GM23338 (cell line): ENCODE results near the gene P2RX7. TPM values are rescaled to one million over a fixed set of nuclear protein-coding genes. Genes with fewer than 3 reads are reported as not detected.

Experiments used
- ATAC-seq: fragments of 200-7000 bp; cut with Tn5 transposase; 3 replicates; pipeline ENCODE4 v1.9.1; 2020
- DNase-seq: peaks from one replicate; pipeline ENCODE4 v3.0.0-alpha.2; 2015; ENCODE audit warnings: low spot score
- H2AFZ ChIP-seq: fragments of 200-600 bp; sonication (generic); 2 replicates; pipeline ENCODE4 v1.8.0; 2016; ENCODE audit warnings: antibody characterized with exemption, mild to moderate bottlenecking, moderate library complexity
- H3F3A ChIP-seq: fragments of 200-600 bp; sonication (generic); replicated peaks from 2 replicates; pipeline ENCODE4 v1.8.0; 2017; ENCODE audit warnings: antibody characterized with exemption, mixed run types, low read depth
- H3K27ac ChIP-seq: fragments of 200-600 bp; sonication (generic); 2 replicates; pipeline ENCODE4 v1.6.1; 2016; ENCODE audit warnings: low read depth
- H3K27me3 ChIP-seq: fragments of 200-600 bp; sonication (generic); 2 replicates; pipeline ENCODE4 v1.8.0; 2016; ENCODE audit warnings: mild to moderate bottlenecking, mixed run types, moderate library complexity; ENCODE audit not compliant: insufficient read depth
- H3K36me3 ChIP-seq: fragments of 200-600 bp; sonication (generic); 2 replicates; pipeline ENCODE4 v1.8.0; 2016; ENCODE audit warnings: mild to moderate bottlenecking; ENCODE audit not compliant: insufficient read depth
- H3K4me1 ChIP-seq: fragments of 200-600 bp; sonication (generic); 2 replicates; pipeline ENCODE4 v1.8.0; 2016; ENCODE audit warnings: mild to moderate bottlenecking, moderate library complexity; ENCODE audit not compliant: insufficient read depth
- H3K4me2 ChIP-seq: fragments of 200-600 bp; sonication (generic); 2 replicates; pipeline ENCODE4 v1.7.1; 2017; ENCODE audit warnings: mixed run types
- H3K4me3 ChIP-seq: fragments of 200-600 bp; sonication (generic); 2 replicates; pipeline ENCODE4 v1.6.1; 2016; ENCODE audit warnings: mixed run types
- H3K79me2 ChIP-seq: fragments of 200-600 bp; sonication (generic); replicated peaks from 2 replicates; pipeline ENCODE4 v1.8.0; 2017; ENCODE audit warnings: mild to moderate bottlenecking; ENCODE audit not compliant: insufficient read depth
- H3K9me2 ChIP-seq: fragments of 200-600 bp; sonication (generic); 2 replicates; pipeline ENCODE4 v1.8.0; 2017; ENCODE audit not compliant: insufficient read depth
- H4K20me1 ChIP-seq: fragments of 200-600 bp; sonication (generic); replicated peaks from 2 replicates; pipeline ENCODE4 v1.8.0; 2017; ENCODE audit warnings: mild to moderate bottlenecking; ENCODE audit not compliant: insufficient read depth
- H3K27ac Mint-ChIP-seq: 2 replicates; pipeline ENCODE4 v1.8.0; 2020; ENCODE audit warnings: inconsistent platforms, mild to moderate bottlenecking, moderate library complexity, mixed read lengths
- H3K27me3 Mint-ChIP-seq: 3 replicates; pipeline ENCODE4 v1.8.0; 2022; ENCODE audit warnings: low read depth, mild to moderate bottlenecking, moderate library complexity, mixed read lengths, inconsistent platforms; ENCODE audit not compliant: insufficient read depth, poor library complexity
- H3K36me3 Mint-ChIP-seq: 3 replicates; pipeline ENCODE4 v1.8.0; 2021; ENCODE audit warnings: low read depth, mild to moderate bottlenecking, inconsistent platforms, moderate library complexity, mixed read lengths
- H3K4me1 Mint-ChIP-seq: 3 replicates; pipeline ENCODE4 v1.8.0; 2020; ENCODE audit warnings: mild to moderate bottlenecking, inconsistent platforms, mixed read lengths
- H3K4me3 Mint-ChIP-seq: 3 replicates; pipeline ENCODE4 v1.8.0; 2021; ENCODE audit warnings: moderate library complexity, mild to moderate bottlenecking, inconsistent platforms, mixed read lengths
- H3K9me3 Mint-ChIP-seq: 3 replicates; pipeline ENCODE4 v1.8.0; 2020; ENCODE audit warnings: moderate library complexity, mild to moderate bottlenecking, inconsistent platforms, mixed read lengths
- CTCF ChIP-seq, 2 experiments: fragments of 200-600 bp in 1 of 2; sonication (generic) in 1 of 2; conservative IDR thresholded peaks; 2 replicates each; pipeline versions ENCODE4 v1.5.1 to v1.6.1; 2016 to 2017; ENCODE audit warnings: antibody characterized with exemption in 2 of 2, low read depth in 2 of 2, mild to moderate bottlenecking in 2 of 2, moderate library complexity in 1 of 2
- EZH2phosphoT487 ChIP-seq: fragments of 200-600 bp; sonication (generic); IDR thresholded peaks from one replicate; pipeline ENCODE4 v1.8.1; 2018; ENCODE audit warnings: antibody characterized with exemption; ENCODE audit not compliant: unreplicated experiment
- JUNB ChIP-seq: IDR thresholded peaks from one replicate; pipeline ENCODE4 v1.6.1; 2016; ENCODE audit warnings: antibody characterized with exemption; ENCODE audit not compliant: unreplicated experiment
- NANOG ChIP-seq: IDR thresholded peaks from 2 replicates; pipeline ENCODE4 v1.6.1; 2016; ENCODE audit warnings: antibody characterized with exemption, borderline replicate concordance
- REST ChIP-seq: IDR thresholded peaks from one replicate; pipeline ENCODE4 v1.6.1; 2018; ENCODE audit warnings: antibody characterized with exemption; ENCODE audit not compliant: unreplicated experiment
- STAT1 ChIP-seq: IDR thresholded peaks from one replicate; pipeline ENCODE4 v1.6.1; 2016; ENCODE audit warnings: antibody characterized with exemption; ENCODE audit not compliant: unreplicated experiment
- ZNF114 ChIP-seq: fragments of 250-450 bp; sonication (Bioruptor Pico); IDR thresholded peaks from 2 replicates; pipeline ENCODE4 v1.5.0; 2020; ENCODE audit warnings: mild to moderate bottlenecking, moderate library complexity
- ZNF331 ChIP-seq: fragments of 250-450 bp; sonication (Bioruptor Pico); IDR thresholded peaks from 2 replicates; pipeline ENCODE4 v1.5.0; 2020; ENCODE audit warnings: low read depth, mild to moderate bottlenecking, moderate library complexity
- polyA plus RNA-seq: library from polyadenylated mRNA; unstranded; fragments of >200 nt; fragmentation: Nextera tagmentation; extraction: Ambion mirVana; gene quantifications from 2 replicates; pipeline ENCODE4 v1.2.1, GENCODE V29; 2016
- total RNA-seq: library from RNA; depleted of rRNA; stranded (reverse); fragments of >200 nt; shearing (Covaris generic); gene quantifications from 2 replicates; pipeline ENCODE4 v1.2.3, GENCODE V29; 2014
- TF ChIP-seq, protein P1 (sequence below): IDR thresholded peaks from 2 replicates; pipeline ENCODE4 v1.6.1; 2016; ENCODE audit warnings: antibody characterized with exemption

Gene P2RX7
- total and polyA plus RNA-seq, 2 experiments from 2014 or later: 0.24 to 0.48 TPM

DNA sequence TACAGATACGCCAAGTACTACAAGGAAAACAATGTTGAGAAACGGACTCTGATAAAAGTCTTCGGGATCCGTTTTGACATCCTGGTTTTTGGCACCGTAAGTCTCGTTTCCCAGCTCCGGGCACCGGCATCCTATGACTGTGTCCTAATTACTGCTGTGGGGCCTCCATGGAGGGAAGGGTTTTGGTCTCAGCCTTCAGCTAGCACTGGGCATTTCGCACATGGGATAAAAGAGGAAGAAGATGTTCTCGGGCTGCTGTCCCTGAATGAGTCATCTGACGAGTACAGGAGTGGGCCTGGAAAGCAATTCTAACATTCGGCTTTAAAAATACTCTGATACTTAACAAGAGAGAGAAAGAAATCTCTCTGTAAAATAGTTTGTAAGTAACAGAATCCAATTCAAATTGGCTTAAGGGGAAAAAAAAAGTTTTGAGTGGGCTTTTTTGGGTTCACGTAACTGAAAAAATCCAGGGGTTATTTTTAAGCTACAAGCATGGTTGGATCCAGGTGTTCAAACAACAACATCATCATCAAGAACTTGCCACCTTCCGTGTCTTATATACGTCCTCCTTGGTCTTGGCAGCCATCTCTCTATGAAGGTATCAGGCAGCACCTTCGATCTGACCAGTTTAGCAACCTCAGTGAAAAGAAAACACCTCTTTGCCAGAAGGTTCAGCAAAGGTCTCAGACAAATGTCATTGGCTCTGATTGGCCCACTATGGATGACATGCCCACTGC lies 42.9 kb downstream of the P2RX7 start:
- Mint-ChIP-seq H3K27me3 (peaks cover 9% of the 10 kb centered on the region), H3K36me3 (no peaks in the 10 kb centered on the region), H3K9me3 (no peaks in the 10 kb centered on the region), H3K4me1 (no peaks in the 10 kb centered on the region), H3K4me3 (no peak overlapping the region), H3K27ac (no peak overlapping the region)
- TF ChIP-seq NANOG (no peak), REST (no peak), JUNB (no peak), ZNF114 (no peak), STAT1 (no peak), ZNF331 (no peak)
- TF ChIP-seq, protein P1, sequence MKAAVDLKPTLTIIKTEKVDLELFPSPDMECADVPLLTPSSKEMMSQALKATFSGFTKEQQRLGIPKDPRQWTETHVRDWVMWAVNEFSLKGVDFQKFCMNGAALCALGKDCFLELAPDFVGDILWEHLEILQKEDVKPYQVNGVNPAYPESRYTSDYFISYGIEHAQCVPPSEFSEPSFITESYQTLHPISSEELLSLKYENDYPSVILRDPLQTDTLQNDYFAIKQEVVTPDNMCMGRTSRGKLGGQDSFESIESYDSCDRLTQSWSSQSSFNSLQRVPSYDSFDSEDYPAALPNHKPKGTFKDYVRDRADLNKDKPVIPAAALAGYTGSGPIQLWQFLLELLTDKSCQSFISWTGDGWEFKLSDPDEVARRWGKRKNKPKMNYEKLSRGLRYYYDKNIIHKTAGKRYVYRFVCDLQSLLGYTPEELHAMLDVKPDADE: no peak
- Histone ChIP-seq H2AFZ (no peak overlapping the region), H3K4me1 (no peaks in the 10 kb centered on the region), H3K36me3 (no peaks in the 10 kb centered on the region), H4K20me1 (no peaks in the 10 kb centered on the region), H3K27me3 (no peaks in the 10 kb centered on the region), H3K9me2 (no peaks in the 10 kb centered on the region), H3K79me2 (no peaks in the 10 kb centered on the region), H3K4me3 (no peak overlapping the region), H3K27ac (no peak overlapping the region), H3K4me2 (no peak overlapping the region), H3F3A (no peaks in the 10 kb centered on the region)
- DNase-seq (no peak), ATAC-seq (no peak)

GRCh38 chr12:121176826-121177529 lies 44.3 kb downstream of the P2RX7 start:
- peak overlapping the region; percentile 90 for H2AFZ ChIP-seq
- Mint-ChIP-seq H3K4me1 (no peaks in the 10 kb centered on the region), H3K36me3 (no peaks in the 10 kb centered on the region), H3K27me3 (peaks cover 7% of the 10 kb centered on the region), H3K9me3 (no peaks in the 10 kb centered on the region), H3K27ac (no peak overlapping the region), H3K4me3 (no peak overlapping the region)
- no peaks in the 10 kb centered on the region for H3F3A ChIP-seq
- no peaks in the 10 kb centered on the region for H3K36me3 ChIP-seq
- H3K27me3 ChIP-seq: no peaks in the 10 kb centered on the region
- H3K4me2 ChIP-seq: no peak overlapping the region
- H3K4me1 ChIP-seq: no peaks in the 10 kb centered on the region
- no peak overlapping the region for H3K27ac ChIP-seq
- H4K20me1 ChIP-seq: no peaks in the 10 kb centered on the region
- H3K79me2 ChIP-seq: no peaks in the 10 kb centered on the region
- DNase-seq: no peak
- ATAC-seq: peak; percentile 45; the same call in 2 of the 3 replicates
- no peaks in the 10 kb centered on the region for H3K9me2 ChIP-seq
- H3K4me3 ChIP-seq: no peak overlapping the region
- no peak for TF ChIP-seq CTCF (conservative IDR thresholded peaks at IDR 0.05; ENCODE audit: low read depth in 2 of 2)
- no peak for TF ChIP-seq REST
- TF ChIP-seq JUNB: no peak
- no peak for TF ChIP-seq EZH2phosphoT487
- TF ChIP-seq ZNF114: no peak
